ENCODE data around the gene N4BP3.
"Not testable (repeated sequence)": the region's sequence is repeated elsewhere in the genome, so short reads cannot be mapped to it uniquely, and the experiment has no call there.

Gene N4BP3

DNA sequence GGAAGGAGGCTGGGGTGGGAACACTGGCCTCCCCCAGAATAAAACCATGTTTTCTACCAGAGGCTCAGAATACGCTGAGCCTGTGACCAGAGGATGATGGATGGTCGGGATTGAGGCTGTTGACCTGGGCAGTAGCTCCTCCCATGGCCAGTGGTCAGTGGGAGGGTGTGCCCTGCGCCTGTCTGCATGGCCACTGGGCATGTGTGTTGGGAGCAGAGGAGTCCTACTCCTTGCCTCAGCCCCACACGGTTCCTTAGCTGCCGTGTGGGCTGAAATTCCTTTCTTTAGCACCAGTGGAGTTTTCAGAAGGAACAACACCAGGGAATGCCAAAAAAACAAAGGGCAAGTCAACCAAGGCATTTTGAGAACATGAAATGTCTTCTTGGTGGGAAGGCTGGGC, 9.0 kb downstream of the N4BP3 start:
- no peak for DNase-seq (ENCODE audit: low spot score)

DNA sequence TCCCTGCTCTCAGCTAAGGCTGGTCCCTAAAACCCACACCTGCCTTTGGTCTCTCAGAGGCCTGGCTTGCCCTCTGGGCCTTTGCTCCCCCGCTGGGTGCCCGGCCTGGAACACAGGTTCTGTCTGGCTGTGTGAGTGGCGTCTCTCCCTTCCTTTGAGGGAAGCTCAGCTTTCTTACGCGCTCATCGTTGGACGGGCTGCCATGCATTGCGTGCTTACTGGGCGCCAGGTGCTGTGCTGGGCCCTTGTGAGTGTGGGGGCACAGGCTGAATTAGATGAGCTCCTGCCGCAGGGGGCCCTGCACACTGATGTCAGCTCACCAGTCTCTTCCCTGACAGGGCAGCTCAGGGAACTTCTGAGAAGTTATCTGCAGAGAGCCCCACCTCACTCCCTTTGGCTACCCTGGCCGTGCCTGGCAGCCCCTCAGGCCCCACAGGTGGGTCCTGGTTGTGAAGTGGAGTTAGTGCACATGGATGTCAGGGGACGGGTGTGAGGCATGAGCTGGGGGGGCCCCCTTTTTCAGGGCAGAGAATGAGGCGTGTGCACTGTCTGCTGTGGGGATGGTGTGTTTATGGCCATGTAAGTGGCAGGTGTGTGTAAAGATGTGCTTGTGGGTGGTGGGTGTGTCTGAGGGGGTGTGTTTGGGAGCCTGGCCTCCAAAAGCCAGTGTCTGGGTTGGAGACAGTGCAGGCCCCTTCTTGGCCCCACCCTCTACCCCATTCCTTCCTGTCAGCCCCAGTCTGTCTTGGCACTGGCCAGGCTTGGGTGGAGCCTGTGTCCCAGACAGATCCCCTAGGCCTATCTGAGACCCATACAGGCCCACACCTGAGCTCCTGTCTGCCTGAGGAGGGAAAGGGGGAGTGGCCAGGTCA, 10.0 kb downstream of the N4BP3 start:
- no peak for DNase-seq (ENCODE audit: low spot score)

DNA sequence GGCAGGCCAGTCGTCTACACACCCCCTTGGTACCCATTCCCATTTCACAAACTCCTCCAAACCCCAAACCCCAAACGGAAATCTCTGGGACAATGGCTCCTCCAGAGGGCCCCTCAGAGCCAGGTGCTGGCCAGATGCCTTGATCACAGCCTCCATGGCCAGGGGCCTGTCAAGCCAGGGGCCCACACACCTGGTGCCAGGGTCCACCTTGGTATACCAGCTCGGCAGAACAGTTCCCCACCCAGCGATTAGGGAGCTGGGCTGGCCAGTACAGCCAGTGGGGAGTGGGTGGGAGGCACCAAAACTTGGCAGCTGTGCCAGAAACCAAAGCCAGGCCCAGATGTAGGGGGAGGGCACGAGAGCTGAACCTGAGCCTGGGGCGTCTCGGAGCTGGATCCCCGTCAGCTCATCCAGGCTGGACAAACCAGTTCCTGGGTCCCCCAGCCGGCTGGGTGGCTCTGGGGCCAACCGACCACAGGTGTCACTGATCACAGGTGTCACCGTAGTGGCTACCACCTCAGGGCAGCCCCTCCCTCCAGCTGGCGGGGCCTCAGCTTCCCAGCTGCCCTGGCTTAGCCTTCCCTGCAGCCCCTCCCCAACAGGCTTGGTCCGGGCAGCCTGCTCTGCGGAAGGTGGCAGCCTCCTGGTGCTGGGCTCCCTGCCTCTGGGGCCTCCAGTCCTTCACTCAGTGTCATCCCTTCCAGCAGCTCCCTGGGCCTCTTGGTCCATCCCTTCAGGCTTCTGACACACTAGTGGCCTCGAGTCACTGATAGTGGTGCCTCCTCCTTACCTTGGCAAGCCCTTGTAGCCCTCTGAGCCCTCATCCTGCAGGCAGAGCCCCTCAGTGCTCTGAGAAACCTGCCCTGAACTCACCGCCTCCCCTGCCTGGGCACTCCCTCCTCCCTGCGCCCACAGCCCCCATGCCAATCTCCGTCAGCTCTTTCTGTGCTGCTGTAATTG, 10.9 kb downstream of the N4BP3 start:
- DNase-seq (ENCODE audit: low spot score) = no peak

DNA sequence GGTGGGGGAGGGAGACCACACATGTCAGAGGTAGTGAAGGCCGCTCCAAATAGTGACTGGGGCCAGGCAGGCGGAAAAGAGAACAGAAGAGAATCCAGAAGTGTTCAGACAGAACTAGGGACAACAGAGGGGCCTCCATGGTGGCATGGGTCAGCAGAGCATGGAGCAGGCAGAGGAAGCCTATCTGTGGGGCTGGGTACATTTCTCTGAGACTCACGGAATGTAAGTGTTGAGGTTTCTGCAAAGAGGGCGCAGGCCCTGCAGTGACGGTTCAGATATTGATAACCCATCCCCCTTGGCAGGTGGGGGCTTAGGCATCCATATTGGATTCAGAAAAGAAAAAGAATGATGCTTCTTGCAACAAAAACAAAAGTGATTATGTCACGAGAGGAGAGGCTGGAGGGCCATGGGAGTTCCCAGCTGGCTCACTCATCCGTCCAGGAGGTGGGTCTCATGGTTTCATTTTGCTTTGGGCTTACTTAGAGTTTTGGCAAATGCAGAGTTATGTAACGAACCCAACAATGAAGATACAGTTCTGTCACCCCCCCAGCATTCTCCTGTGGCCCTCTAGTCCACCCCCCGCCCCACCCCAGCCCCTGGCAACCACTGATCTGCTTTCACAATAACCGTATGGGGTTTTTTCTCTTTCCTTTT, 12.0 kb downstream of the N4BP3 start:
- no peak for DNase-seq (ENCODE audit: low spot score)

DNA sequence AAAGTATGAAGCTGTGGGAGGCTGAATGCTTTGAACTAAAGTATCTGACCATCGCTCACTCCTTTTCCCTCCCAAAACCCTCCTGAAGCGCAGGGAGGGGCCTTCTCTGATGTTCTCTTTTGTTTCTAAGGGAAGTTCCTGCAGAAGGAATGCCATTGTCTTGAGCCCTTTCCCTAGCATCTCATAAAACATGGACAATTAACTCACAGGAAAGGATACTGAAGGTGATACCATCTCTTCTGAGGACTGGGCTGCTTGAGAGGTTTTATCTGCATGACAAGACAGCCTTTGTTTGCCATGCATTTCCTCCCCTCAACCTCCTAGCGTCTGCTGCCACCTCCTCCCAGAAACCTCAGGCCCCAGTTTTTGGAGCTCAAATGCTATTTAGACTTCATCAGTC, 13.2 kb downstream of the N4BP3 start:
- no peak for DNase-seq (ENCODE audit: low spot score)

DNA sequence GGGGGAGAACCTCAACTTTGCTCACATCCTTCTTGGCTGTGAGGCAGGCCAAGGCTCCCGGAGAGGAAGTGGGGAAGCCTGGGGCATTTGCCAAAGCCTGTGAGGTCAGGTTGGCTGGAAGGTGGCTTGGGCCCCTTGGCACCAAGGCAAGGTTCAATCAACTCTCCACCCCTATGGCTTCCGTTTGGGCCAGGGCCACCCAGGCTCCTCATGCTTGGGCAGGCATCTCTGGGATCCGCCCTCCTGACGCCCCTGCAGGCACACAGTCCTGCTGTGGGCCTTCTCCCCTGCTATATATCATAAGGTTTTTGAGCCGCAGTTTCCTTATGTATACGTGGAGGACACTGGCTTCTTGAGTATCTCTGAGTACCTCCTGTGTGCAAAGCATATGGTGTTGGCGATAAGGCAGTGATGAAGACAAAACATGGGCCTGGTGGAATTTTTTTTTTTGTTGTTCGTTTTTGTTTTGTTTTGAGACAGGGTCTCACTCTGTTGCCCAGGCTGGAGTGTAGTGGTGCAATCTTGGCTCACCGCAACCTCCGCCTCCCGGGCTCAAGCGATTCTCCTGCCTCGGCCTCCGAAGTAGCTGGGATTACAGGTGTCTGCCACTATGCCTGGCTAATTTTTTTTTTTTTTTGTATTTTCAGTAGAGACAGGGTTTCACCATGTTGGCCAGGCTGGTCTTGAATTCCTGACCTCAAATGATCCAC, 14.1 kb downstream of the N4BP3 start:
- DNase-seq (ENCODE audit: low spot score) = not testable (repeated sequence)

DNA sequence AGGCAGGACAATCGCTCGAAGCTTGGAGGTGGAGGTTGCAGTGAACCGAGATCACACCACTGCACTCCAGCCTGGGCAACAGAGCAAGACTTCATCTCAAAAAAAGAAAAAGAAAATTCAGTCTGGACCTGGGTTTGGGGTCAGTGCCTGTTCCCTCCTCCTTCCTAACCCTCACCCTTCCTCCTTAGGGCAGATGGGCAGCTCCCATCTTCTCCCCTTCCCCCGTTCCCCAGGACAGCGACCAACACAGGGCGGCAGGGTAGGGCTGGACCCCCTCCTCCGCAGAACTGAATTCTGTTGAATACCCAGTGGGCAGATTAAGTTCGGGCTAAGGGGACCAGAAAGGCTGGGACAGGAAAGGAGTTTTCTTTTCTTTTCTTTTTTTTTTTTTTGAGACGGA, 16.0 kb downstream of the N4BP3 start:
- DNase-seq (ENCODE audit: low spot score) = no peak

DNA sequence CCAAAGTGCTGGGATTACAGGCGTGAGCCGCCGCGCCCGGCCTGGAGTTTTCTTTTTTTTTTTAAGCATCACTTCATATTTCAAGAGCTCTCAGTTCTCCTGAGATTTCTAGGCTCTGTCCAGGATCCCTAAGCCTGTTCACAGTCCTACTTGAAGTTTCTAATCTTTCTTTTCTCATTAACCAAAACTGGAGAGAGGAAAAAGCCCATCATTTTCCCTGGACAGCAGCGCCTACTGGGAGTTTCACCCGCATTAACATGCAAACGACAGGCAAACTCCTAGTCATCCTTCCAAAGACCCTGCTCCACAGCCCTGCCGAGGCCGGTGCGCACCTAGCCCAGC, 16.9 kb downstream of the N4BP3 start:
- DNase-seq (ENCODE audit: low spot score) = not testable (repeated sequence)

DNA sequence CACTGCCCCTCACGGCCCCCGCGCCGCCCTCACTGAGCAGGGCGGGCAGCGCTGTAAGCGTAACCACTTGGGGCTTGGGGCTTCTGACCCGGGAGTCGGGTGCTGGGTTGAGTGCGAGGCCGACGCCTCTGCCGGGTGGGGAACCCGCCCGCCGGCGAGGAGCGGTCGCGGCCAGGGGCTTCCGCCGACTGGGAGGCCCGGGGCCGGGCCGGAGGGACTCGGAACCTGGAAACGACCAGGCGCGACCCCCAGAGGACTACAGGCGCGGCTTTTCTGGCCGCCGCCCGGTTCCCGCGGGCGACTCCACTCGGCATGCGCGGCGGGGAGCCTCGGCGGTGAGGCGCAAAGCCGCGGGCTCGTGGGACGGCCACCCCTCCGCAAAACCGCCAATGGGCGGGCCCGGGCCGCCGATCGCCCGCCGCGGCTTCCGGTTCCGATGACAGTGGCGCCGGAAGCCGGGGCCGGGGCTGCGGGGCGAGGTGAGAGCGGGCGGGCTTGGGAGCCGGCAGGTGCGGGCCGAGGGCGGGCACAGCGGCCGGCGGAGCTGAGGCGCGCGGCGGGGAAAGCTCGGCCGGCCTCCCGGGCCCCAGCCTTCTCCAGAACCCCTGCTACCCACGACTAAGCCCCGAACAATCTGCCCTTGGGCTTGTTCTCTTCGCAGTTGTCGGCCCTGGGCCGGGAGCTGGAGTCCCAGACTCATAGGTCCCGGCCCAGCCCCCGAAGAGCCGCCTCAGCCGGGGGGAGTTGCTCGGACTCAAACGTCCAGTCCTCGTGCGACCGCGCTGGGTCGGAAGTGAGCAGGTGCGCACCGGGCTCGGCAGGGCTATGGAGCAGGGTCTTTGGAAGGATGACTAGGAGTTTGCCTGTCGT, 17.5 kb downstream of the N4BP3 start, which contains the start of gene RMND5B:
Gene RMND5B (plus strand): TSS at position 439 of the 870 bp plus-strand sequence. CDS start 7,106 bp downstream, outside the sequence.
- DNase-seq (ENCODE audit: low spot score) = peak; percentile 76

DNA sequence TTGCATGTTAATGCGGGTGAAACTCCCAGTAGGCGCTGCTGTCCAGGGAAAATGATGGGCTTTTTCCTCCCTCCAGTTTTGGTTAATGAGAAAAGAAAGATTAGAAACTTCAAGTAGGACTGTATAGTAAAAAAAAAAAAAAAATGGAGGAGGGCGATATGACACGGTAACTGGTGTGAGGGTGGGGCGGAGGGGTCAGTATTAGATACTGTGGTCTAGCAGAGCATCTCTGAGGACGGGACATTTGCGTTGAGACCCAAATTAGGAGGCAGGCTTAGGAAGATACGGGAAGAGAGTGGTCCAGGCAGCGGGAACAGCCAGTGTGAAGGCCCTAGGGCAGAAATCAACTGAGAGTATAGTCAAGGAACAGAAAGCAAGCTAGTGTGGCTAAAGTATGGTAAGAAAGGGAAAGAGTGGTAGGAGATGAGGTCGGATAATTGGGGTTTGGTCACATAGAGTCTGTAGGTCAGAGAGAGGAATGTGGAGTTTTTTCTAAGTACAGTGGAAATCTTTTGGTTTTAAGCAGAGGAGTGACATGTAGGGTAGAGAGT, 18.2 kb downstream of the N4BP3 start:
- no peak for DNase-seq (ENCODE audit: low spot score)

DNA sequence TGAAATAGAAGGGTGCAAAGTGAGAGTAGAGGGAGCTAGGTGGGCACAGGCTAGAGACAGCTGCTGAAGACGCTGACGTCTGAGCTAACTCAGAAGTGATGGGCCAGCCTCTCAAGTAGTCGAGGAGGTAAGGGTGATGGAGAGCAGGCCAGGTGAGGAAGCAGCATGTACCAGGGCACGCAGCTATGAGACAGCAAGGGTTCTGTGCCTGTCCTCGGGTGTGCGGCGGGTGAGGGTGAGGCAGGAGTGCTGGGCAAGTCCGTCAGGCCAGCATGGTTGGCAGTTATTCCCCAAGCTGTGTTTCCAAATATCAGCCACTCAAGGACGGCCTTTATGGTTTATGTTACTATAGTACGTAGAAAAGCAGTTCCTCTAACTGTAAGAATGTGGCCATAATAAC, 23.7 kb downstream of the N4BP3 start:
- DNase-seq (ENCODE audit: low spot score) = no peak

DNA sequence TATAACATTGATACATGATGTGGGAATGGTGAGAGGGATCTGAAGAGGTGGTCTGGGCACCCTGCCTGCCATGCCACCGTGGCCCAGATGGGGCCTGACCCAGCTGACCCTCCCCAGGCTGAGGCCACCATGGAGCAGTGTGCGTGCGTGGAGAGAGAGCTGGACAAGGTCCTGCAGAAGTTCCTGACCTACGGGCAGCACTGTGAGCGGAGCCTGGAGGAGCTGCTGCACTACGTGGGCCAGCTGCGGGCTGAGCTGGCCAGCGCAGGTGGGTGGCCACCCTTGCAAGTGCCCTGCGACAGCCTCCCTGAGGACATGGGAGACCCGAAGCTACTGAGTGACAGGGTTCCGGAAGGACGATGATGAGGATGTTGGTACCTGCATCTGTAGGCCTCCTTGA, 24.7 kb downstream of the N4BP3 start:
- DNase-seq (ENCODE audit: low spot score) = no peak

DNA sequence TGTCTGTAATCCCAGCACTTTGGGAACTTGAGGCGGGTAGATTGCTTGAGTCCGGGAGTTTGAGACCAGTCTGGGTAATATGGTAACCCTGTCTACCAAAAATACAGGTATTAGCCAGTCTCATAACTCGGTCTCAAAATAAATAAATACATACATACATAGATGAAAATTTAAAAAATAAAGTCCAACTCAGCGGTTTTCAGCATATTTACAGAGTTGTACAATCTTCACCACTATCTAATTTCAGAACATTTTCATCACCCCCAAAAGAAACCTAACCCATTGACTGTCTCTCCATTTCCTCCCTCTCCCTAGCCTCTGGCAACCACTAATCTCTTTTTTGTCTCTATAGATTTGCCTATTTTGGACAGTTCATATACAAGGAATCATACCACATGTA, 28.2 kb downstream of the N4BP3 start:
- DNase-seq (ENCODE audit: low spot score) = no peak

DNA sequence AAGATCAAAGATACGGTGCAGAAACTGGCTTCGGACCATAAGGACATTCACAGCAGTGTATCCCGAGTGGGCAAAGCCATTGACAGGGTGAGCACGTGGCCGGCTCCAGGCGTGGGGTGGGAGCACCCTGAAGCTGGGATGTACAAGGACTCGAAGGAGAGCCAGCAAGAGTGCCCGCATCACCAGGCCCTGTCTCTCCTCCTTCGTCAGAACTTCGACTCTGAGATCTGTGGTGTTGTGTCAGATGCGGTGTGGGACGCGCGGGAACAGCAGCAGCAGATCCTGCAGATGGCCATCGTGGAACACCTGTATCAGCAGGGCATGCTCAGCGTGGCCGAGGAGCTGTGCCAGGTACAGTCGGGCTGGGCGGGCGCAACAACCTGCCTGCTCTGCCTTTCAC, 29.3 kb downstream of the N4BP3 start:
- no peak for DNase-seq (ENCODE audit: low spot score)

DNA sequence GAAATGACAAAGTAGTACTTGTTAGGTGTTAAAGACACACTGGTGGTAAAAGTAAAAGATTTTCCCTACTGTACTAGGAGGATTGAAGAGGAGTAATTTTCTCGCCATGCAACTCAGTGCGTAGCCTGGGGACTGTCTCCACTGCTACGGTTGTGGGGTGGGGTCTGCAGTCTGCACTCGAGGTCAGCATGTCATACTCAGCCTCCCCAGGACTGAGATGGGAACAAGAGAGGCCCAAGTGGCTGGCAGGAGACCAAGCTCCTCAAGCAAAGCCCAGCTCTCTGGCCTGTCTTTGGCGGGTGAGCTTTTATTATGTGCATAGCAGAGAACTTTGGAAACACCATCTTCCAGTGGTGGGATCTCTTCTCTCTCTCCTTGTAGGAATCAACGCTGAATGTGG, 29.9 kb downstream of the N4BP3 start:
- no peak for DNase-seq (ENCODE audit: low spot score)

DNA sequence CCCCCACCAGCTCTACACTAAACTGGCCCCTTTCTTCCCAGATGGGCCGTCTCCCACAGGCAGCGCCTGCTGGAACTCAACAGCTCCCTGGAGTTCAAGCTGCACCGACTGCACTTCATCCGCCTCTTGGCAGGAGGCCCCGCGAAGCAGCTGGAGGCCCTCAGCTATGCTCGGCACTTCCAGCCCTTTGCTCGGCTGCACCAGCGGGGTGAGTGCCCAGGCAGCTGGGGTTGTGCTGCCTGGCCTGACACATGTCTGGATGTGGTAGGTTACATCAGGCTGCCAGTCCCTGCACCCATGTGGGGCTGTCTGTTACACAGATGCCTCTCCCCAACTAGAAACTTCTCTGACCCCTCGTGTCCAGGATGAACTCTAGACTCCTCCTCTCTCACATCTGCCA, 30.6 kb downstream of the N4BP3 start:
- no peak for DNase-seq (ENCODE audit: low spot score)

DNA sequence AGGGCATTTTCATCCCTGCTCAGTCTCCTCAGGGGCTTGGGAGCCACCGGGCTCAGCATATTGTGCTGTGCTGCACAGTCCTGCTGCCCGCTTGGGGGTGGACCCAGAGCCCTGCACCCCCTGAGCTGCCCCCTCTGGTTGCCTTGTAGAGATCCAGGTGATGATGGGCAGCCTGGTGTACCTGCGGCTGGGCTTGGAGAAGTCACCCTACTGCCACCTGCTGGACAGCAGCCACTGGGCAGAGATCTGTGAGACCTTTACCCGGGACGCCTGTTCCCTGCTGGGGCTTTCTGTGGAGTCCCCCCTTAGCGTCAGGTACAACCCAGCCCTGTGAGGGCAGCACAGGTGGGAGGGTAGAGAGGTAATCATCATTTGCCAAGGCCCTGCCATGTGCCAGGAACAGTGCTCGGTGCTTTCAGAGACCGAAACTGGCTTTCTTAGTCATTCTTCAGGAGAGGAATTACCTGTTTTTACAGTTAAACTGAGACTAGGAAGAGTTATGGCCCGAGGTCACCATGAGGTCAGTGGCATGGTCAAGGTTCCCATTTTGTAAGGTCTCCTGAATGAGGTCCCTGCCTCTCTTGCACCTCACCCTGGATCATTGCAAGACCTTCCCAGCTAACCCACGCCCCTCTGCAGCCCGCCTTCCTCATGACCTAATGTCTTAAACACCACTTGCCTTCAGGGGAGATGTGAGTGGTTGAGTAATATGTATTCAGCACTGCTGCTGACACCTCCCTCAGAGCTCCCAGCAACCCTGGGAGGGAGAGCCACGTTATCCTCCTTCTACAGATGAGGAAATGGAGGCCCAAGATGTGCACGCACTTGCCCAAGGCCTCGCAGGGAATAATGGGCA, 32.9 kb downstream of the N4BP3 start:
- DNase-seq (ENCODE audit: low spot score) = no peak

DNA sequence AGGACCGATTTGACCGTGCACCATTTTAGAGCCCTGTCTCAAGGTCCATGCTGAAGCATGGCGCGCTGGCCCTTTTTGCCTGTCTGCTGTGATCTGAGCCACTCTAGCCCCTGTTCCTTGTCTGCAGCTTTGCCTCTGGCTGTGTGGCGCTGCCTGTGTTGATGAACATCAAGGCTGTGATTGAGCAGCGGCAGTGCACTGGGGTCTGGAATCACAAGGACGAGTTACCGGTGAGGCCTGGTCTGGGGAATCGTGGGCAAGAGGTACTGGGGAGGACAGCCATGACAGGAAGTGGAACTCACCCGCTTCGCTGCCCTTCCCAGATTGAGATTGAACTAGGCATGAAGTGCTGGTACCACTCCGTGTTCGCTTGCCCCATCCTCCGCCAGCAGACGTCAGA, 34.1 kb downstream of the N4BP3 start:
- DNase-seq (ENCODE audit: low spot score) = no peak

DNA sequence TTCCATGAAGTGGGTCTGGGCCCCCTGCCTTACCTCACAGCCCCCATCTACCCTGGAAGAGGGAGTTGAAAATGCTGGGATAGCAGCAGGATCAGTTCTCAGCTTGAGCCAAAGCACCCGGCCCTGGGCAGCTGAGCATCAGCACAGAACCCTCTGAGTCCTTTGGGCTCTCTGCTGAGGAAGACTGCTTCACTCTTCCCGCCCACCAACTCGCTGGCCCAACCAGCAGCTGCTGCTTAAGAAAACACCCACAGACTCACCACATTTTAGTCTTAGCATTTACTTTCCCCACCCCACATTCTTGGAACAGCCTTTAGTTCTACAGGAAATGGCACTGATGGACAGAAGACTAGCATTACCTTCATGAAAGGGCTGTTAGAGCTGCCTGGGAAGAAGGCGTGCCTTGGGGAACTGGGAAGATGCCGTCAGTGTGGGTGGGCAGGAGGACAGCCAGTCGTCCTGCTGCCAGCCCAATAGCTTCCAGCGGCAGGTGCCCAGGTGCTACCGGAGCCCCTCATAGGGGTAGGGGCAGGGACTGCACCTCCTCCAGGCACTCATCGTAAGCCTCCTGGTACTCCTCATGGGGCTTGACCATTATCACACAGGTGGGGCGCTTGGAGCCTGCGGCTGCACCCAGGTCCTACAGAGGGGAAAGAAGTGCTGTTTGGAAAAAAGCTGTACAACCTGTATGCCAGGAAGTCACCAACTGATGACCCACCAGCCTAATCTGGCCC, 36.0 kb downstream of the N4BP3 start:
- no peak for DNase-seq (ENCODE audit: low spot score)
